ENCODE measurements around the gene FGD3.
"Not testable (repeated sequence)": the region's sequence is repeated elsewhere in the genome, so short reads cannot be mapped to it uniquely, and the experiment has no call there.

The FGD3 gene, protein sequence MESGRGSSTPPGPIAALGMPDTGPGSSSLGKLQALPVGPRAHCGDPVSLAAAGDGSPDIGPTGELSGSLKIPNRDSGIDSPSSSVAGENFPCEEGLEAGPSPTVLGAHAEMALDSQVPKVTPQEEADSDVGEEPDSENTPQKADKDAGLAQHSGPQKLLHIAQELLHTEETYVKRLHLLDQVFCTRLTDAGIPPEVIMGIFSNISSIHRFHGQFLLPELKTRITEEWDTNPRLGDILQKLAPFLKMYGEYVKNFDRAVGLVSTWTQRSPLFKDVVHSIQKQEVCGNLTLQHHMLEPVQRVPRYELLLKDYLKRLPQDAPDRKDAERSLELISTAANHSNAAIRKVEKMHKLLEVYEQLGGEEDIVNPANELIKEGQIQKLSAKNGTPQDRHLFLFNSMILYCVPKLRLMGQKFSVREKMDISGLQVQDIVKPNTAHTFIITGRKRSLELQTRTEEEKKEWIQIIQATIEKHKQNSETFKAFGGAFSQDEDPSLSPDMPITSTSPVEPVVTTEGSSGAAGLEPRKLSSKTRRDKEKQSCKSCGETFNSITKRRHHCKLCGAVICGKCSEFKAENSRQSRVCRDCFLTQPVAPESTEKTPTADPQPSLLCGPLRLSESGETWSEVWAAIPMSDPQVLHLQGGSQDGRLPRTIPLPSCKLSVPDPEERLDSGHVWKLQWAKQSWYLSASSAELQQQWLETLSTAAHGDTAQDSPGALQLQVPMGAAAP

DNA sequence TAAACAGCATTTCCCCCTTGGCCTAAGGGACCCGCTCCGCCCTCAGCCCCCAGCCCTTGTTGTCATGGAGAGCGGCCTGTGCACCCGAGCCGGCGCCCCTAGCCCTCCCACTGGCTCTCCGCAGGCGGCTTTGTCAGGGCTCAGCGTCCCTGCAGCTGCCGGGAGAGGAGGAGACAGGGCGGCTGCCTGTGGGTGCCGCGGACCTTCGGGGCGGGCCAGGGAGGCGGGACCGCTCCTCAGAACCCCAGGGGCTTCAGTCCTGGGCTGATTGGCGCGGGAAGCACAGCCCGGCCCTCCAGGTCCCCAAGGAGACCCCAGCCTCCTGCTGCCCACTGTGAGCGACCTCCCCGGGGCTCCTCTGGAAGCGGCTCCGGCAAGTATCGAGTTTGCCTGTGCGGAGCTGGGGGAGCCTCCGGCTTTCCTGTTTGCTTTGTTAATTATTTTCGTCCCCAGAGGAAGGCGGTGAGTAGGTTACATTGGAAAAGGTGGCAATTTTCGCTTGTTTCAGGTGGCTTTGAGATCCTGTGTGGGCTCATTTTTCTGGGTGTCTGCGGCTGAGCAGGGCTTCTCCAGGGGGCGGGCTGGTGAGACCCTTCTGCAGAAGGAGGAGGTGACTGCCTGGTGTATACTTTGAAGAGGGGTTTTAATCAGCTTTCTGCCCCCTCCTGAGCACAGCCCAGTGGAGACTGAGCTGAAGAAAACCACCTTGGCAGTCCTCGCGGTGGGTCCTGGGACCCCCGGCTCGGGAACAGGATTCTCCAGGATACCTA is at the start of gene FGD3:
Gene FGD3 (plus strand): TSS at position 256 of the 770 bp plus-strand sequence. CDS start 28,734 bp downstream, outside the sequence.
- no peak for DNase-seq (ENCODE audit: low read depth)

DNA sequence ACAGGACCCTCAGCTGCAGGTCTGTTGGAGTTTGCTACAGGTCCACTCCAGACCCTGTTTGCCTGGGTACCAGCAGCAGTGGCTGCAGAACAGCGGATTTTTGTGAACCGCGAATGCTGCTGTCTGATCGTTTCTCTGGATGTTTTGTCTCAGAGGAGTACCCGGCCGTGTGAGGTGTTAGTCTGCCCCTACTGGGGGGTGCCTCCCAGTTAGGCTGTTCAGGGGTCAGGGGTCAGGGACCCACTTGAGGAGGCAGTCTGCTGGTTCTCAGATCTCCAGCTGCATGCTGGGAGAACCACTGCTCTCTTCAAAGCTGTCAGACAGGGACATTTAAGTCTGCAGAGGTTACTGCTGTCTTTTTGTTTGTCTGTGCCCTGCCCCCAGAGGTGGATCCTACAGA is 42.2 kb upstream of the FGD3 start:
- not testable (repeated sequence) for DNase-seq (ENCODE audit: low read depth)

DNA sequence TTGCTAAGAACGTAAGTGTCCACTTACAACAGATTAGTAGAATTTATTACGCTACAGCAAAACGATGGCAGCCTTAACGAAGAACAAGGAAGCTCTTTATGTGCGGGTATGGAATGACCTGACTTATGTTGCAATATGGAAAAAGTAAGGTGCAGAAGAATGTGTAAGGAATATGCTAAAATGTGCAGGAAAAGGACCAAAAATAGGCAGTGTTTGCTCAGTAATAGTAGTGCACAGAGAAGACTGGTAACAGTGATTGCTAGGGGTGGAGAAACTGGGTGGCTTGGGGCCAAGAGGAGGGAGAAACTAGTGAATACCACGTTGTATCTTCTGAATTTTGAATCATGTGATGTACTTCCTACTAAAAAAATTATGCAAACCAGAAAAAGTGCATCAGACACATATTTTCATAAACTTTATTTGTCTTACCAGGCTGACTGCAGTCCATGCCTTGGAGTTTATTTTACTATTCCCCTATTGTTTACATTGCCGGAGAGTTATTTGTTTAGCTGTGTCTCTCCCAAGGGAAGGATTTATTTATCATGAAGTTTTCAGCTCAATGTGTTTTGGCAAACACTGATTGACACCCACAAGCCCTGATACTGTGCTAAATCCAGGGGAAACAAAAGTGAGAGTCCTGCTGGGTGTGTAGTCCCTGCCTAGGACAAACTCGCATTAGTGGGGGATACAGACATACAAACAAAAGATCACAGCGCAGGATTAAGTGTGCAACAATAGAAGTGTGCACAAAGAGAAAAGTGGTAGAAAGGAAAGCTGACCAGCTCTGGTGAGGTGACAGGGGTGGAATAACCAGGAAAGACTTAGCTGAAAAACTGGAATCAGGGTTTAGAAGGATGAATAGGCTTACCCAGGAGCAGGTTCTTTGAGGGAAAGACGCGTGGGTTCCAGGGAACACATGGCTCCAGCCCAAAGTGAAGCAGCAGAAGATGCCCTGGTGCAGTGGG is 35.5 kb upstream of the FGD3 start:
- no peak for DNase-seq (ENCODE audit: low read depth)

DNA sequence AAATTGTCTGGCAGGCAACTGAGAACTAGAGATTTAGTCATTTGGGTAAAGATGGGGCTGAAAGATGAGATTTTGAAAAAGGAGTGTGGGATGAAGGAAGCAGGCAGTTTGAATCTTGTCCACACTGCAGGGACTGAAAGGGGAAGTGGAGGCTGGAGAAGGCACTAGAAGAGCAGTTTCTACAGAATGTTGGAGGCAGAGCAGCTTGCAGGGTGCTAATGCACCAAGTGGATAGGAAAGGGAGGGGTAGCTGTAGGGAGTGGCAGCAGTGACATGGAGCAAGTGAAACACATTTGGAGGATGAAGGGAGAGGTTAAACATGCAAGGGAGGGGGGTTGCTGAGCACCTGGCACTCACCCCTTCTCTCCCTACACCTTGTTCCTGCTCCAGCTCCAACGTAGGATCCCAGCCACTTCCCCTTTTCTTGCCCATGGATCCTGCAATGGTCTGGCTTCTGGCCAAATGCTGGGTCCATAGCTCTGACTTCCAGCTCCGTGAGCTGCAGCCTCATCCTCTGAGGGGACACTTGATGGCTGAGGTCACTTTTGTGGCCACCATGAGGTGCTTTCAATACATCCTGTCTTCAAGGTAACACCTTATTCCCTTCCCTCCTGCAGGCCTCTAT is 30.0 kb upstream of the FGD3 start:
- no peak for DNase-seq (ENCODE audit: low read depth)

DNA sequence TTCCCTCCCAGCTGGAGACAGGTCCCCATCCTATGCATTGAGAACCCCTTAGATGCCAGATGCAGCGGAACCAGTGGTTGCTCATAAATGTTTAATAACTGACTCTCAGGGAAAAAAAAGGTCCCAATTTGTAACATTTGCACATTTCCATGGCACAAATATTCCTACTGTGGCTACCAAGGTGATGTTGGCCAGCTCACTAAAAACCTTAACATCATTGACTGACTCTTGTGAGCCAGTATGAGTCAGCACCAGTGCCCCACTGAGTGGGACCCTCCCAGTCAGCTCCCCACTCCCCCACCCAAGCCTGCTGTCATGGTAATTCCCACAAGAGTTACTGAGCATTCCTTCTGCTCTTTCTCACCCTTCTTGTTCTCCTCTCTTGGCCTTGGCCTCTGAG is 26.9 kb upstream of the FGD3 start:
- DNase-seq (ENCODE audit: low read depth): no peak

DNA sequence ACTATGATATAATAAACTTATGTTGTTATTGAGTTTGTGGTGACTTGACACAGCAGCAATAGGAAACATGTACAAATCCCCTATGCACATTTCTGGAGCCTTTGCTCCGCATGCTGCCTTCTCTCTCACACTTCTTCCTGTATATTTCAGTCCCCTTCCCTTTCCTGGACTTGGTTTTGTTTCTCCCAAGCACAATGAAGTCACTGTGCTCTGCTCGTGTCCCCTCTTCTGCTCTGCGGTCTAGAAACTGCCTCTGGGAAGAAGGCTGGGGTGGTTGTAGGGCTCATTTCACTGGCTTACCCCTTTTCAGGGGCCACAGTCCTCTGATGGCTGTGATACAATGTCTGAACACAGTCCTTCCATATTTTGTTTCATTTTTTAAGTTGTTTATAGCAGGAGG is 15.7 kb upstream of the FGD3 start:
- DNase-seq (ENCODE audit: low read depth): no peak

DNA sequence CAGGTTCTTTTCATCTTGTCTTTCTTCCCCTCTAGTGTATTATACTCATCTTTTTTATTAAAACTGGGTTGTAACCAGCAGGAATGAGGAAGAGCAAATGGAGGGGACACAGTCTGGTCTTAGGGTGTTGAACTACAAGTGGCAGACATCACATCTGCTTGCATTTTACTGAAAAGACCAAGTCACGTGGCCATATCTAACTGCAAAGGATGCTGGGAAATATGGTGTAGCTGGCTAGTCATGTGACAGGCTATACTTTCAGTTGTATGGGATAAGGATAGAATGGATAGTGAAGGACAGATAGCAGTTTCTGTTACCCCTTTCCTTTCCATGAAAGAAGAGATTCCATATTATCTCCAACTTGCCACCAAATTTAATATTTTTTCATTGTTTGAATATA is 13.0 kb upstream of the FGD3 start:
- no peak for DNase-seq (ENCODE audit: low read depth)

DNA sequence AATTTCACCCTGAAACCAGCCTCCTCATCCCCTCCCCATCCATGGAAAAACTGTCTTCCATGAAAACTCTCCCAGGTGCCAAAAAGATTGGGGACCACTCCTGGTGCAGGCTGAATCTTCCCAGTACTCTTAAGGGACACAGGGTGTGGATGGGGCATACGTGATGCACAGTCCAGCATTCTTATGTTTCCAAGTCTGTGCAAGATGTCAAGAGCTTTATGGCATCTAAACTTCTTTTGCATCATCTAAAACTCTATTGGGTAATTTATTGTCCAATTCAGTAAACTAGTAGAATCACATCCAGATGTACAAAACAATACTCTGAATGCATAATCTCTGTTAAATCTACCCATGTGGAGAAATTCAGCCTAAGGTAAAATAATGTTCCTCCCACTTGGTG is 9.3 kb upstream of the FGD3 start:
- DNase-seq (ENCODE audit: low read depth): no peak

DNA sequence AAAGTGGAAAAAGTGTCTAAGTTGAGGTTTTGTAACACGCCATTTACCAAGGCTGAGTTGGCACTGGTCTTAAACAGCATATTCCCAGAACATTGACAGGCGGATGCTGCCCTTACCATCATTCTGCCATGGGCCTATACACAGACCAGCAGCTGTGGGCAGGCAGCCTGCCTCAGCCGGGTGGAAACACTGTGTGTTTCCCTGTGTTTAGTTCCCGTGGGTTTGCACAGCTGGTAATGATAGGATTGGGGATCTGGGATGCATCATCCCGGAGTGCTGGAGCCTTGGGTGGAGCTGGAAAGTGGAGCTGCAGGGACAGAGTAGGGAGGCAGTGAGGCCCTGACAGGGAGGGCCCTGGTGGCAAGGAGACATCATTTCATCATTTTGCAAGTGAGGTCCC is 5.5 kb upstream of the FGD3 start:
- no peak for DNase-seq (ENCODE audit: low read depth)

DNA sequence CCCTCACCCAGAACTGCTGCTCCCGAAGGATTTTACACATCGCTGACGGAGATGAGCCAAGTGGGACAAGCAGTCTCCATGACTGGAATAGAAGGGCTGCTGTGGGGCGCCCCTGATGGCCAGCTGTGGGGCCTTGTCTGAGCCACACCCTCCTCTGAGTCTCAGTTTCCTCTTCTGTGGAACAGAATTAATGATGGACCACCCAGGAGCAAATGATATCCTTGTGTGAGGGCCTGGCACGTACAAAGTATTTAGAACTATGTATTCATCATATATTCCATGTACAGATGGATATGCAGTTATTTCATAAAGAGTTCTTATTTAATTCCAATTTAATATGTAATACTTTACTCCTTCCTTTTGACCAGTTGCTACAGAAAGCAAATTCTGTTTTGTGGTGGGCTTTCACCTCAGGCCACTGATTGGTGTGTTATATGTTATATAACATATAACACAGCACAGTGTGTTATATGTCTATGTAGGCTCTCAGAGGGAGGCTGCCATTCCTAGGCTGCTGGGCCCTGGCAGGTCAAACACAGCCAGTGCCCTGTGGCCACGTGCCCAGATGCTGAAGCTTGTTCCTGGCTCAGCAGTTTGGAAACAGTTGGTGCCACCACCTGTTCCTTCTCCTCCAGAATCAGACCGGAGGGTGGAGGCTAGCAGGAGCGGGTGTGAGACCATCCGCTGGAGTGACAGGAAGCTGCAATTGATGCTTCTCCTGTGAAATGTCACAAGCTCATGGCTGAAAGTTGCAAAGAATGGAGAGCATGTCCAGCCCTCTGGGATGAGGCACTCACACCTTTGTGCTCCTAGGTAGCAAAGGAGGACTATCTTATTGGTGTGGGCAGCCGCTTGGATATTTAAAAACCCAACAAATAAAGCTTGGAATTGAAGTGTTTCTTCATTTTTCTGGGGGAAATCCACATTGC is 4.4 kb upstream of the FGD3 start:
- no peak for DNase-seq (ENCODE audit: low read depth)

DNA sequence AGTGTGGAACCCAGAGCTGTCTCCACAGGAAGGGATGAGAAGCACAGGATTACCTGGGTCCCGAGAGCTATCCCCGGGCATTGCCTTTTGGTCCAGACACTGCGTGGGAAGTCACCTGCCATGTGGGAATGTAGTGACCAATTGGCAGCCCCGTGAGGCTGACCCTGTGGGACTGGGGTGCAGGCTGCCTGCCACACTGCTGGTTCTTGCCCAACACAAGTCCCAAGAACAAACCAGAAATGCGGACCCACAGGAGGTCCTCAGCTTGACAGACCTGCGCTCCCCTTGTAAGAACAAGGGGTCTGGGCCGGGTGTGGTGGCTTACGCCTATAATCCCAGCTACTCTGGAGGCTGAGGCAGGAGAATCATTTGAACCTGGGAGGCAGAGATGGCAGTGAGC is 2.4 kb upstream of the FGD3 start:
- DNase-seq (ENCODE audit: low read depth): no peak

DNA sequence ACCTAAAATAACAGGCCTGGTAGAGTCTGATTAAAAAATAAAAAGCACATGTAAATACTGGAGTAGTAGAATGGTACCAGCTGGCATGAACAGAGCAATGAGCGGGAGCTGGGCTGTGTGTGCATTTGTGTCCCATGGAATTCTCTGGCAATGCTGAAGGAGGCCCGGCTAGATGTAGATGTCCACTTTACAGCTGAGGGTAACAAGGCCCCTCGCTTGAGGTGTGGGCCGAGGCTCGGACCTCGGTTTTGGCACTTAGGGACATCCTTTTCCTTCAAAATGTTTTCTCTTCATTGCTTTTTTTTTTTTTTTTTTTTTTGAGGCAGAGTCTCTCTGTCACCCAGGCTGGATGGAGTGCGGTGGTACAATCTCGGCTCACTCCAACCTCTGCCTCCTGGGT is 1.5 kb upstream of the FGD3 start:
- DNase-seq (ENCODE audit: low read depth): no peak

DNA sequence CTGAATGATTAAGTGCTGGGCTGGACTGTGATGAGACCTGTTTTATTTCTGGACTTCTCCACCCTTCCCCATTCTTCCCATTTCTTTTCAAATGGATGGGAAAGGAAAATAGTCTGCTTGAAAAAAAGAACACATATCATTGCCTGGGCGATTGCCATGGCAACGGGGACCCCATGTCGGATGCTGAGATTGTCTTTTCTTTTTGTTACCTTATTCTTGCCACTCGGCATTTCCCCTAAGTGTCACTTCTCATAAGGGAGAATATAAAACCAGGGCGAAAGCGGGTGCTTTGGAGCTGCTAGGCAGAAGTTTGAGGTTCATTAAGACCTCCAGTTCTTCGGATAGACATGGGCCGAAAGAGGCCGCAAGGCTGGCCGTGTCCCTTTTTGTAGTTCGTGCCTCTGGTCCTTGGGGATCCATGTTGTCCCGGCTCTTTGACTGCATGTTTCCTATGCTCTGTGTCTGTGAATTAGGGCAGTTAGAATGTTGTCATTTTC is 763 bp downstream of the FGD3 start:
- no peak for DNase-seq (ENCODE audit: low read depth)

DNA sequence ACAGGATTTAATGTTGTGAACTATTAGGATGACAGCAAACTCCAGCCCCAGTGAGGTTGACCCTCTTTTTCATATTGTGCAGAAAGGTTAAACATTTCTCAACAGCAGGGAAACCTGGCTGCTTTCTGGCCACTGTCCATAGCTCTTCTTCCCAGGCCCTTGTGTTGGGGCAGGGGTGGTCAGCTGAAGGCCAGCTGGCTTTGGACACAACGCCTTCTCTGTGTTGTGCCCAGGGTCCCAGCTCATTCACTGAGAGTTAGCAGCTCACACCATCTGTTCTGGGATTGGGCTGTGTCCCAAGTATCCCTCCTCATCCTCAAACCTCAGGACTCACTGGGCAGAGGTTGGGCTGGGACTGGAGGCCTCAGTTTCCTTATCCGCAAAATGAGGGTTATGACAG is 1.3 kb downstream of the FGD3 start:
- DNase-seq (ENCODE audit: low read depth): no peak

DNA sequence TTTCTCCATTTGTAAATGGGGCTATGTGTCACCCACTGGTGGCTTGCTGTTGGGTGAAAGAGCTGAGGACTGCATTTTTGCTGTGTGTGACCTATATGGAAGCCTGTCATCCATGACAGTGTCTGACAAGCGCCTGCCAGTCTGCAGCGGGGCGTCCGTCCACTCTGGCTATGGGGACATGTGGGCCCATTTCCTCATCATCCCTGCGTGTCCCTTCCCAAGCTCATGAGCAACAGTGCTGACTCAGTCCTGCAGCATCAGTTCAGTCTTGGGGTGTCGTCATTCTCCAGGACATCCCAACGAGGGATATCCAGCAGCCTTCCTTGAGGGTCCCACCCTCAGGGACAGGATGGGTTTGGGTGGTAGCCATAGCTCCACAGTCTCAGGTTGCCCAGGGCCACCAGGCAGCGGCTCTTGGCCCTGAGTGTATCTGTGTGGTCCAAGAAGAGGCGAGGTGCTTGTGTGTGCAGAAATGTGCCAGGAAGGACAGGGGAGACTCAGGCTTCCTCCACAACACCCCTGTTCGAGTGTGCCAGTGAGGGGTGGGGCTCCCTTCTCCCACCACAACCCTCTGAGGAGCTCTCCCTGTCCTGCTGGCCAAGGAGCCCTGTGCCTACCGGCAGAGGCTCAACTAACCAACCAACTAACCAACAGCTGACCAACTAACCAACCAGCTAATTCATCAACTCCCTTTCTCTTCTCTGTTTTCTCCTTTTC is 2.1 kb downstream of the FGD3 start:
- DNase-seq (ENCODE audit: low read depth): no peak

DNA sequence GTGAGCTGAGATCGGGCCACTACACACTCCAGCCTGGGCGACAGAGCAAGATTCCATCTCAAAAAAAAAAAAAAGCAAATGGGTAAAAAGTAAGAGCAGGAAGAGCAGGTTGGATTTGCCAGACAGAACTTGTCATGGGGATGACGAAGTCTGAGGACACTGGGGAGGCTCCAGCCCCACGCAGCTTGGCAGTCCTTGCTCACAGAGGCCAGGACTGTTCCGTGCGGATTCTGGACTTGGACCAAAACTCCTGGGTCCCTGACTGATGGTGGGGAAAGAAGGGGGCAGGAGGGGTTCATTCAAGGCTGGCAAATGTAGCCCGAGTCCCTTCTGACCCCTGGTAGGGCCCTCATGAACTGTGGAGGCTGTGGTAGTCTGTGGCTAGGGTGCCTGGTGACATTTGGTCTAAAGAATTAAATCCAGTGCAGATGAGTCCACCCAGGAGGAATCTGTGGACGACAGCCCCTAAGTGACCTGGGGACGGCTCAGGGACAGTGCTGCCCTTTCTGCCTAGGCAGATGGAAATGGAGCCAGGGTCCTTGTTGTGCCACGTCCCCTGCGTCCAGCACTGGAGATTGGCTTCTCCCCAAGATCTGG is 3.1 kb downstream of the FGD3 start:
- DNase-seq (ENCODE audit: low read depth): no peak

DNA sequence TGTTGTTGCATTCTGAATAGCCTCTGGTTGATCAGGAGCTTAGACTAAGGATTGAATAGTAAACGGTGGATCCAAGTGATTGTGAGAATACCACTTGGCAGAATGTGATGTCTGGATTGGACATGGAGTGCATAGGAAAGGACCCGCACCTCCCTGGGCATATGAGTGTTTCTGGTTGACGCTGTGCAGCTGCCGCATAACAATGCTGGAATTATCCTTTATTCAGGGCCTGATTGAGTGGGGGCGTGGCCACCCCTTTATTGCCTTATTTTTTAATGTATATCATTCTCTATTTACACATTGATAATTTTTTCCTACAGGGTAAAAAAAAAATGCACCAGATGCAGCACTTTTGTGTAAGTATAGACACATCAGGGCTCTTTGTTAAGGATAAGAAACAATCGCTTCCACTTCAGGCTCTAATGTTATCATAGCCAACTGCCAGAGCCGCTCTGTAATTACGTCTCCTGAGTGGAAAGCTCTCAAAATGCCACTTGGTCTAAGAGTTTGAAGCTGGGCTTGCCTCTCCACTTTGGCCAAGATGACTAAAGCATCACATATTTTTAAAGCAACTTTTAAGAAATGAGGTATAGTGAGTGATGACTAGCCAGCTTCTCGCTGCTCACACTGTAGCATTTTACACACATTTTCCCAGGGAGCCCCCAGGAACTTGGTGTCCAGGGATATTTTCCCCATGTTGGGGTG is 5.7 kb downstream of the FGD3 start:
- DNase-seq (ENCODE audit: low read depth): no peak

All from fibroblast of the conjunctiva (primary cell).